Measurements from ENCODE around the gene YWHAG.
A peak's percentile ranks its signal among the peaks of the same experiment; 100 is the strongest.
"Not testable (repeated sequence)": the region's sequence is repeated elsewhere in the genome, so short reads cannot be mapped to it uniquely, and the experiment has no call there.

YWHAG gene

DNA sequence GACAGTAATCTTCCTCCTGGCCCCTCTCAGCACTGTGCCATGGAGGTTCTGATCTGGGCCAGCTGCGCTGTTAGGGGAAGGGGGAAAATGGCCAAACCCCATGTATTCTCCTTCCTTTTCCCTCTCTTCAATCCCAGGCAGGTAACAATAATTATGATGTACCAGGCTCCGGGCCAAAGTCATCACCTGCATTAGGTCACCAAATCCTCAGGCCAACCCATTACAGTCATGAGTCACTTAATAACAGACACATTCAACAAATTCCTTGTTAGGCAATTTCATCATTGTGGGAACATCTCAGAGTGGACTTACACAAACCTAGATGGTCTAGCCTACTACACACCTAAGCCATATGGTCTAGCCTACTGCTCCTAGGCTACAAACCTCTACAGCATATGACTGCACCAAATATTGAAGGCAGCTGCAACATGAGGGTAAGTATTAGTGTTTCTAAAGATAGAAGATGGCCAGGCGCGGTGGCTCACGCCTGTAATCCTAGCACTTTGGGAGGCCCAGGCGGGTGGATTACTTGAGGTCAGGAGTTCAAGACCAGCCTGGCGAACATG lies 58.5 kb downstream of the YWHAG start:
- H4K20me1 ChIP-seq (ENCODE audit: insufficient read depth), result no peaks in the 10 kb centered on the region
- no peak overlapping the region for H2AFZ ChIP-seq (ENCODE audit: low read depth)
- H3K4me3 ChIP-seq (IDR thresholded peaks at IDR 0.05; ENCODE audit: insufficient read depth, low read depth, low read length), result no peak overlapping the region
- H3K4me2 ChIP-seq, result no peak overlapping the region
- no peak overlapping the region for H3K9ac ChIP-seq
- H3K36me3 ChIP-seq (ENCODE audit: insufficient read depth), result no peaks in the 10 kb centered on the region; the same call in 1 of the 2 replicates
- H3K27me3 ChIP-seq (ENCODE audit: insufficient read depth, low read depth), result no peaks in the 10 kb centered on the region
- no peak overlapping the region for H3K27ac ChIP-seq
- TF ChIP-seq, protein P1, sequence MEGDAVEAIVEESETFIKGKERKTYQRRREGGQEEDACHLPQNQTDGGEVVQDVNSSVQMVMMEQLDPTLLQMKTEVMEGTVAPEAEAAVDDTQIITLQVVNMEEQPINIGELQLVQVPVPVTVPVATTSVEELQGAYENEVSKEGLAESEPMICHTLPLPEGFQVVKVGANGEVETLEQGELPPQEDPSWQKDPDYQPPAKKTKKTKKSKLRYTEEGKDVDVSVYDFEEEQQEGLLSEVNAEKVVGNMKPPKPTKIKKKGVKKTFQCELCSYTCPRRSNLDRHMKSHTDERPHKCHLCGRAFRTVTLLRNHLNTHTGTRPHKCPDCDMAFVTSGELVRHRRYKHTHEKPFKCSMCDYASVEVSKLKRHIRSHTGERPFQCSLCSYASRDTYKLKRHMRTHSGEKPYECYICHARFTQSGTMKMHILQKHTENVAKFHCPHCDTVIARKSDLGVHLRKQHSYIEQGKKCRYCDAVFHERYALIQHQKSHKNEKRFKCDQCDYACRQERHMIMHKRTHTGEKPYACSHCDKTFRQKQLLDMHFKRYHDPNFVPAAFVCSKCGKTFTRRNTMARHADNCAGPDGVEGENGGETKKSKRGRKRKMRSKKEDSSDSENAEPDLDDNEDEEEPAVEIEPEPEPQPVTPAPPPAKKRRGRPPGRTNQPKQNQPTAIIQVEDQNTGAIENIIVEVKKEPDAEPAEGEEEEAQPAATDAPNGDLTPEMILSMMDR (conservative IDR thresholded peaks at IDR 0.05; ENCODE audit: low read depth, low read length), result no peak
- peaks cover 20% of the 10 kb centered on the region for H3K79me2 ChIP-seq (ENCODE audit: insufficient read depth, low read depth)
- H3K4me1 ChIP-seq (ENCODE audit: low read depth, poor library complexity, severe bottlenecking), result peaks cover 47% of the 10 kb centered on the region

DNA sequence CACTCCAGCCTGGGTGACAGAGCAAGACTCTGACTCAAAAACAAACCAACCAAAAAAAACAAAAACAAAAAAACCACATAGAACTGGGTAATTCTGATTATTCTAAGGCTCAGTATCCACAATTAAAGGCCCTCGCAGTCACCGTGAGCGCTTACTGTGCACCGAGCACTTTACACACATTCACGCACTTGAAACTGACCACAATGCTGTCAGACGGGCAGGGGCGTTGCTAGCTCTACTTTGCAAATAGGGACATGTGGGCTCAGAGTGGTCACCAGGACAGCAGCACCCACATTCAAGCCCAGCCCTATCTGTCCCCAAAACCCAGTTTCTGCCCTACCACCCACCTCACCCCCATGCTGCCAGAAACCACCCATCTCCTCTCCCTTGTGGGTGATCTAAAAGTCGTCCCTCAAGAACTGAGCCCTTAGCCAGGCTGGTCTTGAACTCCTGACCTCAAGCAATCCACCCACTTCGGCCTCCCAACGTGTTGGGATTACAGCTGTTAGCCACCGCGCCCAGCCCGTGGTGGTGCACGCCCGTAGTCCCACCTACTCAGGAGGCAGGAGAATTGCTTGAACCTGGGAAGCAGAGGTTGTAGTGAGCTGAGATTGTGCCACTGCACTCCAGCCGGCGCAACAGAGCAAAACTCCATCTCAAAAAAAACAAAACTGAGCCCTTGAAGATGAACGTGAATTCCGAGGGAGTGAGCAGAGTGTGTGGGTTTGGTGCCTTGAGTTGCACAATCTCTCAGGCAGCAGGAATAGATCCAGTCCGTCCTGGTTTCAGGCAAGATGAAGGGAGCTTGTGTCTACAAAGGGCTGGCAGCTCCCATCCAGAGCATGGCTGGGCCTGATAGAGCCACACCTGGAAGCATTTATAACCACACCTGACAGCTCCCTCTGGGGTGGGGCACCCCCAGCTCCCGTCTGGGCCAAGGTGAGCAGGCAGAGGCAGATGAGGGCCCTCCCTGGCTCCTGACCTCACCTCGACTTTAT lies 61.7 kb downstream of the YWHAG start:
- Histone ChIP-seq H3K4me3 (IDR thresholded peaks at IDR 0.05; ENCODE audit: insufficient read depth, low read depth, low read length) (no peak overlapping the region), H4K20me1 (ENCODE audit: insufficient read depth) (no peaks in the 10 kb centered on the region), H3K27me3 (ENCODE audit: insufficient read depth, low read depth) (no peaks in the 10 kb centered on the region), H3K36me3 (ENCODE audit: insufficient read depth) (no peaks in the 10 kb centered on the region), H2AFZ (ENCODE audit: low read depth) (no peak overlapping the region), H3K79me2 (ENCODE audit: insufficient read depth, low read depth) (no peaks in the 10 kb centered on the region), H3K9ac (no peak overlapping the region), H3K4me2 (no peak overlapping the region), H3K27ac (no peak overlapping the region), H3K4me1 (ENCODE audit: low read depth, poor library complexity, severe bottlenecking) (peaks cover 50% of the 10 kb centered on the region)
- TF ChIP-seq, protein P1 (conservative IDR thresholded peaks at IDR 0.05; ENCODE audit: low read depth, low read length), result no peak

DNA sequence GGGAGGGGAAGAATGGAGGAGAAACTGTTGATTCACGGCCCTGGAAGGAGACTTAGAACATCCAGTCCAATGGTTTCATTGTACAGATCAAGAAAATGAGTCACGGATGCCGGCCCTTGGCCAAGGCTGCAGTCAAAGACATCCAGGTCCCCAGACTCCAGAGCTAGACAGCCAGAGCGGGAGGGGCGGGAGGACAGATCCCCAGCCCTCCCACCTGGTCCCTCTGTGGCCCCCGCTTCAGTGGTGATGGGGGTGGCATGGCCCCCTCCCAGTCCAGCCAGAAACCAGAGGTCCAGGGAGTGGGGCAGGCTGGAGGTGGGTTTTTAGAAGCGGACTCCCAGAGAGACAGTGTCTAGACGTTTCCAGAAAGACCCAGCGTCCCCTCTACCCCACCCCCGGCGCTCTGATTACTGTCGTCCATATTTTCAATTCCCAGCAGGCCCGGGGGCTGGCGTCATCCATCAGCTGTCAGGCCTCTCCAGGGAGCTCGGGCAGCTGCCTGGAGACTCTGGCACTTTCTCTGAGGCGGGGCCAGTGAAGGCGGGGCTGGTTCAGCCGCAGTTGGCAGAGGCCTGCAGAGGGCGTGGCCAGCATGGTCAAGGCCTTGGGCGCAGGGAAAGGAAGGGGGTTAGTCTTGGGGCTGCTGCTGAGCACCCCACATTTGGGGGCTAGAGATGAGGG lies 64.3 kb downstream of the YWHAG start:
- Histone ChIP-seq H3K4me3 (IDR thresholded peaks at IDR 0.05; ENCODE audit: insufficient read depth, low read depth, low read length) (no peak overlapping the region), H3K9ac (no peak overlapping the region), H3K36me3 (ENCODE audit: insufficient read depth) (no peaks in the 10 kb centered on the region), H3K27me3 (ENCODE audit: insufficient read depth, low read depth) (no peaks in the 10 kb centered on the region), H3K27ac (no peak overlapping the region), H3K79me2 (ENCODE audit: insufficient read depth, low read depth) (no peaks in the 10 kb centered on the region), H2AFZ (ENCODE audit: low read depth) (peak overlapping the region; percentile 51), H4K20me1 (ENCODE audit: insufficient read depth) (no peaks in the 10 kb centered on the region), H3K4me1 (ENCODE audit: low read depth, poor library complexity, severe bottlenecking) (peaks cover 44% of the 10 kb centered on the region), H3K4me2 (peak overlapping the region; percentile 33; the same call in 1 of the 2 replicates)
- TF ChIP-seq, protein P1 (conservative IDR thresholded peaks at IDR 0.05; ENCODE audit: low read depth, low read length), result no peak

DNA sequence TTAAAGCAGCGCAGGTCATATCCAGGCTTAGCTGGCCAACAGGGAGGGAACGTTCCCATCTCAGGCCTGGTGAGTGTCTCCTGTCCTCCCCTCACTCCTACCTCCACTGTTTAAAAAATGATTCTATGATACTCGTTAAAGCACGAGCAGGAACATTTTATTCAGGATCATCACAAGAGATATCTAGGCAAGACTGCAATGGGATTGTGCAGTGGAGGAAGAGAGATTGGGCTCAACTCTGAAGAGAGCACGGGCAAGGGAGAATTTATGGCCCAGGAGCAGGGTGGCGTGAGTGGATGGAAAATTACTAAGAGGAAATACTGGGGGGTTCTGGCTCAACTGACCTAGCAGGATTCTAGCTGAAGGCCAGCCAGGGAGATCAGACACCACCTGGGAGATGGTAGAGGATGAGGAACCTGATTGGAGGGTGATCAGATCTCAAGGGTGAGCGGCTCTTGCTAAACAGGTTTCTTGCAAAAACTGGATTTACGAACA lies 65.3 kb downstream of the YWHAG start:
- TF ChIP-seq, protein P1 (conservative IDR thresholded peaks at IDR 0.05; ENCODE audit: low read depth, low read length), result no peak
- Histone ChIP-seq H3K9ac (no peak overlapping the region), H3K4me2 (no peak overlapping the region)

DNA sequence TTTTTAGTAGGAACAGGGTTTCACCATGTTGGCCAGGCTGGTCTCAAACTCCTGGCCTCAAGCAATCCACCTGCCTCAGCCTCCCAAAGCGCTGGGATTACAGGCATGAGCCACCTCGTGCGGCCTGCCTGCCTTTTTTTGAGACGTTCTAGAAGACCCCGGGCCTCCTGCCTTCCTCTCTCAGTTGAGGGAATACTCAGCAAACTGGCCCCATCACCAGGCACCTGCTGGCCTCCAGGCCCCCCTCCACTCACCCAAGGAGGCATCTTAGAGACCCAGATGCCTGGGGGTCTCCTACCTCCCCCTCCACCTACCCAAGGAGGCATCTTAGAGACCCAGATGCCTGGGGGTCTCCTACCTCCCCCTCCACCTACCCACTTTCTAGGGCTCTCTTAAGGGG lies 65.9 kb downstream of the YWHAG start:
- not testable (repeated sequence) for H3K27me3 ChIP-seq (ENCODE audit: insufficient read depth, low read depth); H4K20me1 ChIP-seq (ENCODE audit: insufficient read depth); H3K4me2 ChIP-seq; H3K79me2 ChIP-seq (ENCODE audit: insufficient read depth, low read depth); H3K27ac ChIP-seq; H3K36me3 ChIP-seq (ENCODE audit: insufficient read depth); H2AFZ ChIP-seq (ENCODE audit: low read depth); H3K9ac ChIP-seq; H3K4me3 ChIP-seq (IDR thresholded peaks at IDR 0.05; ENCODE audit: insufficient read depth, low read depth, low read length)
- peaks cover 44% of the 10 kb centered on the region for H3K4me1 ChIP-seq (ENCODE audit: low read depth, poor library complexity, severe bottlenecking)

More for the DNA sequence above, 65.3 kb downstream of the YWHAG start:
- Histone ChIP-seq H3K27me3 (ENCODE audit: insufficient read depth, low read depth) (no peaks in the 10 kb centered on the region; the same call in 1 of the 2 replicates), H3K79me2 (ENCODE audit: insufficient read depth, low read depth) (no peaks in the 10 kb centered on the region), H3K27ac (no peak overlapping the region), H3K36me3 (ENCODE audit: insufficient read depth) (no peaks in the 10 kb centered on the region), H4K20me1 (ENCODE audit: insufficient read depth) (no peaks in the 10 kb centered on the region), H2AFZ (ENCODE audit: low read depth) (no peak overlapping the region), H3K4me1 (ENCODE audit: low read depth, poor library complexity, severe bottlenecking) (peaks cover 44% of the 10 kb centered on the region), H3K4me3 (IDR thresholded peaks at IDR 0.05; ENCODE audit: insufficient read depth, low read depth, low read length) (no peak overlapping the region)
